ENCODE results near the gene LMAN1. TPM values are rescaled to one million over a fixed set of nuclear protein-coding genes. Genes with fewer than 3 reads are reported as not detected.

Gene LMAN1
- total and polyA plus RNA-seq, 2 experiments from 2014 or later = 82.1 to 149 TPM

DNA sequence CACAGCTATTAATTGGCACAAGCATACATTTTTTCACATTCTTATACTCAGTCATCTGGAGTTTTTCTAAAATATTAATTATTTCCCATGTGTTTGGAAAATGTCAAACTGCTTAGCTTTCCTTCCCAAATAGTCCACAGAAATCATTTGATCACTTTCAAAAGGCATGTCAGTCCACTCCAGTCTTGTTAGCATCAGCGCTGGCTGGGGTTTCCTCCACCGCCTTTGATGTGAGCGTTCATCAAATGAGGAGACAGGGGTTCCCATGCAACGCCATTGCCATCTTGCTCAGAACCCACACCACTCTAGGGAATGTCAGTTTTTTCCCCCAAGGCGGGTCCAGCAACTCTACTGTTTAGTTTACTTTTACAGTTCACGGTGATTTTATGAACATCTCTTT is 72.7 kb downstream of the LMAN1 start:
- Histone ChIP-seq H3K9me3 (ENCODE audit: low read depth) (no peaks in the 10 kb centered on the region), H3K27ac (no peak overlapping the region), H2AFZ (no peak overlapping the region), H3K79me2 (no peaks in the 10 kb centered on the region), H3K4me3 (no peak overlapping the region), H3K9me2 (replicated peaks; ENCODE audit: insufficient read depth) (no peaks in the 10 kb centered on the region), H3K4me2 (no peak overlapping the region), H3K4me1 (ENCODE audit: insufficient read depth) (no peaks in the 10 kb centered on the region), H3K27me3 (peaks cover 62% of the 10 kb centered on the region), H4K20me1 (ENCODE audit: insufficient read depth, poor library complexity, severe bottlenecking) (no peaks in the 10 kb centered on the region), H3K36me3 (replicated peaks; ENCODE audit: insufficient read depth, low read depth) (no peaks in the 10 kb centered on the region)
- no peak for DNase-seq (ENCODE audit: low spot score)
- no peak for TF ChIP-seq CTCF (IDR thresholded peaks at IDR 0.05; ENCODE audit: poor library complexity)
- 57% methylated on average over 6 of the region's 6 CpGs for WGBS (ENCODE audit: low lambda C conversion rate, missing lambda C conversion rate)

DNA sequence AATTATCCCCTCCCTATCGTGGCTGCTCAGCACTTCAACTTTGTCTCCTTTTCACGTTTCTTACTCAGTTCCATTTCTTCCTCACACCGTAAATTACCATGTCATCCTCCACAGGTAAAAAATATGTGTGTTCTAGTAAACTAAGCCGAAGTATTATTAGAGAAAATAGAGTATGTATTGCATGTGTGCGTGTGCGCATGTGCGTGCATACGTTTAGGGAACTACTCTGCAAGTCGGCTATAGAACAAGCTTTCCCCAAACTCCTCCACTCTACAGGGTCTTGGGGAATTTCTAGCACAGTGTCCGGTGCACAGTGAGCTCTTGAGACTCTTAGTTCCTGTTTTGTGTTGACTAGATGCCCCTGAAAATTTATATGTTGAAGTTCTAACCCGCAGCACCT is 76.7 kb downstream of the LMAN1 start:
- Histone ChIP-seq H2AFZ (no peak overlapping the region), H3K27ac (no peak overlapping the region), H3K79me2 (no peaks in the 10 kb centered on the region), H4K20me1 (ENCODE audit: insufficient read depth, poor library complexity, severe bottlenecking) (no peaks in the 10 kb centered on the region), H3K9me2 (replicated peaks; ENCODE audit: insufficient read depth) (no peaks in the 10 kb centered on the region), H3K9me3 (ENCODE audit: low read depth) (no peaks in the 10 kb centered on the region), H3K27me3 (peaks cover 98% of the 10 kb centered on the region), H3K4me2 (no peak overlapping the region), H3K36me3 (replicated peaks; ENCODE audit: insufficient read depth, low read depth) (no peaks in the 10 kb centered on the region), H3K4me3 (no peak overlapping the region), H3K4me1 (ENCODE audit: insufficient read depth) (no peaks in the 10 kb centered on the region)
- no peak for DNase-seq (ENCODE audit: low spot score)
- 83% methylated on average over 11 of the region's 11 CpGs for WGBS (ENCODE audit: low lambda C conversion rate, missing lambda C conversion rate)
- TF ChIP-seq EZH2phosphoT487 (IDR thresholded peaks at IDR 0.05; ENCODE audit: low read depth, severe bottlenecking, unreplicated experiment) (no peak), EZH2 (IDR thresholded peaks at IDR 0.05; ENCODE audit: borderline replicate concordance) (no peak)

- 63% methylated on average over 1 of the region's 1 CpG for WGBS (ENCODE audit: low lambda C conversion rate, missing lambda C conversion rate)
- no peak overlapping the region for H3K4me3 ChIP-seq
- H4K20me1 ChIP-seq (ENCODE audit: insufficient read depth, poor library complexity, severe bottlenecking) = no peaks in the 10 kb centered on the region
- peaks cover 98% of the 10 kb centered on the region for H3K27me3 ChIP-seq
- no peaks in the 10 kb centered on the region for H3K36me3 ChIP-seq (replicated peaks; ENCODE audit: insufficient read depth, low read depth)
- H3K79me2 ChIP-seq = no peaks in the 10 kb centered on the region
- H3K9me3 ChIP-seq (ENCODE audit: low read depth) = no peaks in the 10 kb centered on the region
- no peak overlapping the region for H3K27ac ChIP-seq
- no peak for TF ChIP-seq EZH2 (IDR thresholded peaks at IDR 0.05; ENCODE audit: borderline replicate concordance)
- TF ChIP-seq EZH2phosphoT487 (IDR thresholded peaks at IDR 0.05; ENCODE audit: low read depth, severe bottlenecking, unreplicated experiment) = no peak
- no peak for TF ChIP-seq CTCF (IDR thresholded peaks at IDR 0.05; ENCODE audit: poor library complexity)
- no peak for DNase-seq (ENCODE audit: low spot score)
- no peak overlapping the region for H3K4me2 ChIP-seq
- H3K4me1 ChIP-seq (ENCODE audit: insufficient read depth) = no peaks in the 10 kb centered on the region
- no peaks in the 10 kb centered on the region for H3K9me2 ChIP-seq (replicated peaks; ENCODE audit: insufficient read depth)
- H2AFZ ChIP-seq = no peak overlapping the region
These were observed 79.3 kb downstream of the LMAN1 start for GRCh38 chr18:59279722-59280121.

- Histone ChIP-seq H3K27me3 (peaks cover 98% of the 10 kb centered on the region), H3K9me2 (replicated peaks; ENCODE audit: insufficient read depth) (no peaks in the 10 kb centered on the region), H3K4me2 (no peak overlapping the region), H3K4me3 (no peak overlapping the region), H3K27ac (no peak overlapping the region), H2AFZ (no peak overlapping the region), H3K79me2 (no peaks in the 10 kb centered on the region), H3K36me3 (replicated peaks; ENCODE audit: insufficient read depth, low read depth) (no peaks in the 10 kb centered on the region), H3K4me1 (ENCODE audit: insufficient read depth) (no peaks in the 10 kb centered on the region), H3K9me3 (ENCODE audit: low read depth) (no peaks in the 10 kb centered on the region), H4K20me1 (ENCODE audit: insufficient read depth, poor library complexity, severe bottlenecking) (no peaks in the 10 kb centered on the region)
- 57% methylated on average over 3 of the region's 3 CpGs for WGBS (ENCODE audit: low lambda C conversion rate, missing lambda C conversion rate)
- no peak for DNase-seq (ENCODE audit: low spot score)
- no peak for TF ChIP-seq EZH2 (IDR thresholded peaks at IDR 0.05; ENCODE audit: borderline replicate concordance)
- TF ChIP-seq CTCF (IDR thresholded peaks at IDR 0.05; ENCODE audit: poor library complexity) = no peak
- no peak for TF ChIP-seq EZH2phosphoT487 (IDR thresholded peaks at IDR 0.05; ENCODE audit: low read depth, severe bottlenecking, unreplicated experiment)
These were observed 79.9 kb downstream of the LMAN1 start for GRCh38 chr18:59279193-59279592.

Measured in hepatocyte (in vitro differentiated cells).